ENCODE data around the gene HOXA9. TPM values are rescaled to one million over a fixed set of nuclear protein-coding genes. Genes with fewer than 3 reads are reported as not detected.

HOXA9 gene
- total RNA-seq, 1 experiment from 2014 or later: 8.7 TPM

DNA sequence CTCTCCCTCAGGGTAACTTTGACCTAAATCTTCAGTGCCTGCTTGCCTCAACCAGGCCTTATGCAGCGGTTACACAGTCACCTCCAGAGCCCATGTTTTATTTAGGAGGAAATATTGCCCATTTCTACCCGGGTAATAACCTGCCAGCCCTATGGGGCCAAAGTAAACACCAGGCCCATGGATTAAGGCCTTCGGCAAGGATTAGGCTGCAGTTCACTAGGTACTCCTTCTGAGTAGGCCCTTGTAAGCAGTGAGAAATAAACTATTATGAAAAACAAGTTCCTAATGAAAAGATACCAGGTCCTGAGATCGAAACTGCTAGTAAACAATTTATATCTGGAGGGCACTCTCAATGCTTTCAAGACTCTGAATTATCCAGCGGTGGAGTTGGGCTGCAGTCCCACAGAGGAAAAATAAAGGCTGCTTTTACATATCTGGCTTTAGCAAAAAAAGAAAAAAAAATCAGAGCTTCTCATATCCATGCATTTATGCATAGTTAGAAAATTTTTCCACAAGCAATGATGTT is 12.5 kb upstream of the HOXA9 start:
- no peak for DNase-seq (ENCODE audit: low read depth)

DNA sequence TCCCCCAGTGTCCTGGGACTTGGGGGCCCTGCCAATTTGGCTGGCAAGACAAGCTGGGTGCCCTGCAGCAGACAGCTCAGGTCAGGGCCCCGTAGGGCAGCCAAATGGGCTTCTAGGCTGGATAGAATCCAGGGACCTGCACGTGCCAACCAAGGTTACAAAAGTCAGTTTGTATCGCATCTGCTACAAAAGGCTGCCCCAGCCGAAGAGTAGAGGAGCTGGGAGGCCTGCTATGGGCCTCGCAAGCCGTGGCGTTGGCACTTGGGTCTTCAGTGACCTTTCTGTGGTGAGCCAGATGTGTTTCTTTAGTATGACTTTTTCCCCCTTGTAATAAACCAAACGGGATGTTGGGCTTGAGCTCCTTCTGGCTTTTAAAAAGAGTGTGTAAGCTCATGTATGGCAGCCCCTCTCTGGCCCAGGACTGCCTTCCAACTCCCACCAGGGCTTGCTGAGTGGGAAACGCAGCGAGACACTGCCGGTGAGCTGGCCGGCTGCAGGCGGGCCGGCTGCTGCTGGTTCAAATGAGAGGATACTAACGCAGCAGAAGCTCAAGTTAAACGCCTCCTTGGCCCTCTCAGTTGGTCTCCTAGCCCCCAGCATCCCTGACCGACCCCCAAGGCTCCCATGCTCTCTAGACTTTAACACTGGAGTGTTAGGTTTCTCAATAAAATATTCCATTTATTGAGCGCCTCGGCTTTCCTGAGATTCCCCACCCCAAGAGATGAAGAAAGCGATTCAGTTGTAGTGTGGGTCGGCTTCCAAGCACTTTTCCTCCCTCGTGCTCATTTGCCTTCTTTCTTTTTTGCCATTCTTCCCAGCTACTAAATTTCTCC is 11.8 kb upstream of the HOXA9 start:
- no peak for DNase-seq (ENCODE audit: low read depth)

DNA sequence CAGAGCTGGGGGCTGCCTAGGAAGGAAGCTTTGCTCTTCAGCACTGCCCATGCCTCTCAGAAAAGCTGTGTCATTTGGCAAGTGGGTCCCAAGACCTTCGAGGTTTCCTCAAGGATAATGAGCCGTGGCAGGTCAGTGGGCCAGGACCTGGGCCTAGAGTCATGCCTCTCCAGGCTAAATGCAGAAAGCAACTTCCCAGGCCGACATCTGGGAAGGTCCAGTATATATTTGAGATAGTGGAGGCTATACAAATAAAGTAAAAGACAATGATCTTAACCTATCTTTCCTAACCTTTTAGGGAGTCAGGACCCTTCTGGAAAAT is 11.1 kb upstream of the HOXA9 start:
- no peak for DNase-seq (ENCODE audit: low read depth)

DNA sequence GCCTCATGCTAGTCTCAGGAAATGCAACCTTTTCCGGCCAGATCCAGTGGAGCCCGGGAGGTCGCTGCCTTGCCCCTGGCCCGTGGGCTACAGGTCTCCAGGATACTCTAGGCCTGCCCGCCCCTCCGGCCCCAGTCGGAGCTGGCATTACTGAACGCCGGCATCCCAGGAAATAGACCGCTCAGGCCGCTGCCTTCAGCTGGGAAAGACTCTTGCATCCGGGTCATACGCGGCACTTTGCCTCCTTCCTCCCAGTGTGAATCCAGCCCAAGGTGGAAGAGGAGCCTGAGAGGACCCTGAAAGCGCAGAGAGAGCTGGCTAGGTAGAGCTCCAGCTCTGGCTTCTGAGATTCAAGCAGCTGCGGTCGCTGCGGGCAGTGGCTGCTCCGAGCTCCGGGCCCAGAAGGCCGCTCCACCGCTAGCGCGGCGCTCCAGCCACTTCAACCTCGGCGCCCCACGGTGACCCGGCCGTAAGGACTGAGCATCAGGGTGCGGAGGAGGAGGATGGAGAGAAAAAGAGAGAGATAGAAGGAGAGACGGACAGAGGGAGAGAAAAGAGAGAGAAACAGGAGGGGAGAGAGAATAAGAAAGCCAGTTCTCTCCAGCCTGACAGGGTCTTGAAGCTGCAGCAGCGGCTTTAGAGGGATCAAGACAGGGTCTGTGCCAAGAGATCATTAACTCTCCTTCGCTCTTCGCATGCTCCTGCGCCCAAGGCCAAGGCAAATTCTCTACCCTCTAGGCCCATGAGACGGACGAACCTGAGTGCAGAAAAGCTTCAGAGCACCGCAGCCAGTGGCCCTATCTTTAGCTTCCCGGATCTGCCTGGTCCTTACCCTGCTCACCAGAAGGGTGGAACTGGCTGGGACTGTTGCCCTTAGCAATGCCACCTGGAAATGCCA is 10.5 kb upstream of the HOXA9 start:
- DNase-seq (ENCODE audit: low read depth): no peak

DNA sequence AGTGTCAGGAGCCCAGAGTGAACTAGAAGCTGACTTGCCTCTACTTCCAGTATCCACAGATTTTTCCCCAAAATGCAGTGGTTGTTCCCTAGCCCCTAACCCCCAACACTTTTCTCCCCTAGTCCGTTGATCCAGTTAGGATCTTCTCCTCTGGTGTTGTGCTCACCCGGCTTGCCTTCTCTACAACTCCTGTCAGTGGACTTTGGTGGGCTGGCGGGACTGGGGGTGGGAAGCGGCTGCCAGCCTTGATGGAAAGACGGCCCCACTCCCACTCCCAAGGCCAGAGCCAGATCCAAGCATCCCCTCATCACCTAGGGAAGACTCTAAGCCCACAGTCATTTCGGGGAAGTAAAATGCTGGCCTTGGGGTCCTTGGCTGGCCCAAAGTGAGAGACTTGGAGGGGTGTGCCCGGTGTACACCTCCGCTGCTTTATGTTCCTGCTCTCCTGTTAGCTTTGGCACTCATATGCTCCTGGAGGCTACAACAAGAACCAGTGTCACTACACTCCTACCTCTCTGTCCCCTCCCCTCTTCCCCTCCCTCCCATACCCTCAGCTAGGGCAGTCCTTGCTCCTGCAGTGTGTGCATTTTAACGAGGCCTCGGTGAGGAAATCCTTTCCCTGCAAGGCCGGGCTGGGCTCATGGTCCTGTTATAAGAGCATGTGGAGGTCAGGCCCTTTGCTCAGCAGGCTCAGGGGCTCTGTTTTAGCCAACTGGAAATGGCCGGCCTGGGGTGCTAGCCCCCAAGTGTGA is 9.7 kb upstream of the HOXA9 start:
- no peak for DNase-seq (ENCODE audit: low read depth)

DNA sequence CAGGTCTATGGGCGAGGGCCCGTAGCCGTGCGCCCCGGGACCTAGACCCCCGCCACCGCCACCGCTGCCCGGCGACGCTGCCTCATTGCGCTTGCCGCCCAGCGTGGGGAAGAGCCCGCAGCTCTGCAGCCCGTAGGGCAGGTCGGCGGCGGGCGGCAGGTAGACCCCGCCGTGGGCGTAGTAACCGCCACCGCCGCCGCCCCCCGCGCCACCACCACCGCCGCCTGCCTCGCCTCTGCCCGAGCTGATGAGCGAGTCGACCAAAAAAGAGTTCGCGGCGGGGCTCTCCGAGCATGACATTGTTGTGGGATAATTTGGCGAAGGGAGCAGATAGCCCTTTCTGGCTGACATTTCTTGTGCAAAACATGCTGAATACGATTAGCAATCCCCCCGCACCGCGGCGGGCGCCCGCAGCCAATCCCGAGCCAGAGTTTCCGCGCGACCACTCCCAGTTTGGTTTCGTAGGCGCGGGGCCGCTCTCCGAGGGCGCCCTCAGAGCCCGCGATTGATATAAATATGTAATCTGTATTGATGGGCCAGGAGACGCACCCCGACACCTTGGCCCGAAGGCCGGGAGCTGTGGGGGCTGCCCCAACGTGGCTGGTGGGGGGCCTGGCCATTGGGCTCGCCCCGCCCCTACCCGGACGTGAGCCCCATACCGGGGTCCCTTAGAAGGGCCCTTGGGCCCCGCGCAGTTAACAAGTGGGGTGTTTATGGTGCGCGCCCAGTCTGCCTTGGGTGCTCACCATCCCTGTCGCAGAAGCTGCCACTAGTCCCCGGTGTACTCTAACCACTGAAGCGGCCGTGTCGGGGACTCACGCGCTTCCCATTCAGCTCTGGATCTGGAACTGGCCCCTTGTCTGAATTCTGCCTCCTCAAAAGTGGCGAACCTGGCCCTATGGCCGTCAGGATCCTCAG is 8.9 kb upstream of the HOXA9 start, which contains the start of gene HOXA10:
HOXA10 (minus strand) TSS at position 365 of the 918 bp plus-strand sequence; CDS start at position 351, 14 bp downstream.
- no peak for DNase-seq (ENCODE audit: low read depth)

DNA sequence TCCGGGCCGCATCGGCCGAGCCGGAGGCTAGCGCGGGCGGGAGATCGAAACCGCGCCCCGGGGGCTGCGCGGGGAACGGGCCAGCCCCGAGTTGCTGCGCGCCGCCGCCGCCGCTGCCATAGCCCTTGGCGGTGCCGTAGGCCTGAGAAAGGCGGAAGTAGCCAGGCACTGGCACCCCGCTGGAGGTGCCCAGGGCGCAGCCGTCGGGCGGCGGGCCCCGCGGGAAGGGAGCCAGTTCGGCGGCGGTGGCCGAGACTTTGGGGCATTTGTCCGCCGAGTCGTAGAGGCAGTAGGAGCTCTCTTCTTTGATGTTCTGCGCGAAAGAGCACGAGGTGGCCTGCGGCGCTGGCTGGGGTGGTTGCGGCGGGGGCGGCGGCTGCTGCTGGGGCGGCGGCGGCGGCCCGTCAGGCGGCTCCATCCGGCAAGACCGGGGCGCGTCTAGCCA is 8.2 kb upstream of the HOXA9 start:
- peak; percentile 59 for DNase-seq (ENCODE audit: low read depth)

DNA sequence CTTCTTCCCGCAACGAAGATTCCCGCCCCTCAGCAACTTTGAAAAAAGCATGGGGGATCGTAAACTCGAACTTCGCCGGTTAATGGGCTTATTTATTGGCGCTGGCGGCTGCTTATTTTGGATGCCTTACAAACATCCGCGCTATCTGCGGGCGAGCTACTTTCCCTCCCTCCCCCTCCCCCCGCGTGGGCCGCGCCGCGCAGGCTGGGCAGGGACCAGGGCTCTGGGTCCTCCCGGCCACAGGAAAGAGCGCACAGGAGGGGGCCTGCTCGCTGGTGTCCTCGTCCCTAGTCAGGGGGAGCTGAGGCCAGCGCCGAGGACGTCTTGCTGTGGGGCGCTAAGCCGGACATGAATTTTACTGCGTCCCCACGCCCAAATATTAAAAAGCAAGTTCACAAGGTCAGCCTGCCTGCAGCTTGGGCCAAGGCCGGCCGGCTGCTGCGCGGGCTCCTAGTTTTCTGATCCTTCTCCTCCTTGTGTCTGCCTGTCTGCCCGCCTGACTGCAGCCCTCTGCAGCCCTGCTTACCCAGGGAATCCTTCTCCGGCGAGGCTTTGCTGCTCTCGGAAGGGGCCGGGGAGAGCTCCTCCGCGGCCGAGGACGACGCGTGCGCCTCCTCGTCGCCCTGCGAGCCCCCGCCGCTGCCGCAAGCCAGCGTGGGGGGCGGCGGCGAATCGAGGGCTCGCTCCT is 7.6 kb upstream of the HOXA9 start:
- peak; percentile 67 for DNase-seq (ENCODE audit: low read depth)

DNA sequence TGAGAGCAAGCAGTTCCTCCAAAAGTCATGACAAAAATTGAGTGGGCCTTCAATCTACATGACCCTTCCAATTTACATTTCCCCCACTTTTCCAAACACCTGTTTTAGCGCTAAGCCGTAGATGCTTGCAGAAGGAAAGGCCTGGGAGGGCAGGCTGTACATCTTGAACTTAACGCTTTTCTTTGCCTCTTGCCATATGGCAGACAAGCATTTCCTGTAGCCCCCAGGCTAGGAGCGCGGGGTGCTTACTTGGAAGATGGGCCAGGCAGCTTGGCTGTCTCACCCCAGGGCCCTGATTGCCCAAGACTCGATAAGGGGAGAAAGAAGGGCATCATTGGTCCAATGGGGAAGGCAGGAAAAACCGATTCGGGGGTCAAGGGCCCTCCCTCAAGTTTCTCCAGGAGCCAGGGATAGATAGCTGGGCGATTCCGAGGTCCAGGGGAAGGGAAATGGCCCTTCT is 7.0 kb upstream of the HOXA9 start:
- DNase-seq (ENCODE audit: low read depth): no peak

DNA sequence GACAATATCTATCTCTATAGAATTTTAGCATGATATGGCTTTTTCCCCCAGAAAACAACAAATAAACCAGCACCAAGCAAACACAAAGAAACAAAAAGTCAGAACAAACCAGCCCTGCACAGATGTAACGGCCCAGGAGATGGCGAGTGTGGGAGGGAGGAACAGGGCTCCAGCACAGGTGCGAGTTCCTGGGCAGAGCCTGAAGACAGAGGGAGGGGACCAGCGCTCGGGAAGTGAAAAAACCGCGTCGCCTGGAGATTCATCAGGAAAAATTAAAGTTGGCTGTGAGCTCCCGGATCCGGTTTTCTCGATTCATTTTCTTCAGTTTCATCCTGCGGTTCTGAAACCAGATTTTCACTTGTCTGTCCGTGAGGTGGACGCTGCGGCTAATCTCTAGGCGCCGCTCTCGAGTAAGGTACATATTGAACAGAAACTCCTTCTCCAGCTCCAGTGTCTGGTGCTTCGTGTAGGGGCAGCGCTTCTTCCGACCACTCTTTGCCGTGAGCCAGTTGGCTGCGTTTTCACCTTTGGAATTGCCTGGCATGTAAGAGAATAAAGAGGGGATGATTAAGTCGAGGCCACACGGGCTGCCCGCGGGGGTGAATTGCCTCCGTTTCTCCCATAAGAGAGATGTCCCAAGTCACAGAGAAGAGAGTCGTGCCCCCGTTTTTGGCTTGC is 6.4 kb upstream of the HOXA9 start:
- DNase-seq (ENCODE audit: low read depth): no peak

DNA sequence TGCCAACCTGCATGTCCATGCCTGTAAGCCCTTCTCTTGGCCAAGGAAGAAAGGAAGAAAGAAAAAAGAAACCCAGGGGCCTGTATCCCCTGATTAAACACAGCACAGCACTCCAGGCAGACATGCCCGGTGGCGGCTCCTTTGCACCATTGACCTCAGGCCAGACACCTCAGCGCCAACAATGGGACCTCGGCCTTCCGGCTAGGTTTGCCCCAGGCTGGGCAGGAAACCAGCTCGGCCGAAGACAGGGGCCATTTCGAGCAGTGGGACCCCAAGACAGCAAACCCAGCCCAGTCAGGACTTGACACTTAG is 5.9 kb upstream of the HOXA9 start:
- DNase-seq (ENCODE audit: low read depth): no peak

DNA sequence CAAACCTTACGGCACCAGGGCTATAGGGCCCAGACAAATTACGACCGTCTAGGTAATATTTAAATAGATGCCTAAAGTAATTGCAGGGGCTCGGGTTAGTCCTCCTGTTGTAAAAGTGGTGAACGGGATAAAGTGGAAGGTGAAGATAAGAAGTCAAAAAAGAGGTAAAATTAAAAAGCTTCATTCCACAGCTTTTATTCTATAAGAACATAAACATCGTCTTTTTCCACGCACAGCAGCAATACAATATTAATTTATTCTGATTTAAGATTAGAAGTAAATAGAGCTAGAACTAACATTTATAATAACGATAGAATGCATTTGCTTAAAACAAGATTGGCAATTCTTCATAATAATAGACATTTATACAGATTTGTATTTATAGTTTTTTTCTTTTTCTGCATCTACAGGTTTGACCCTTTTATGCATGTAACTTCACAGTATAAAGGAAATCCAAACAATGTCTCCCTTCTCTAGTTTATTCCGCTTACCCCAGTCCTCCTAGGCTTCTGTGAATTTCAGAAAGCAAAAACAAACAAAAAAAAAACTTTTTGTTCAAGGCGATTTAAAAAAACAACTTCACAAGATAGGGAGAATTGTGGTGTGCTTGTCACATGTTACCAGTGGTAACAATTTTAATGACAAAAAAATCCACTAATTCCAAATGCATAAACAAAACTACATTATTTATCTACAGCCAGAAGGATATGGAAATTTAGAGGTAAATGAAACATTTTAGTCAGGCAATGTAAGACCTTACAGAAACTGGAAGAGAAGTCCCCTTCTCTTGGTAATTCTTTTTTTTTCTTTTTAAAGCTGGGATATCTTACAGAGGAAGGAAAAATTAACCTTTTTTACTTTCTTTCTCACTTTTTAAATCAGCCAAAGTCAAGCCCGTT is 5.3 kb upstream of the HOXA9 start:
- DNase-seq (ENCODE audit: low read depth): no peak

DNA sequence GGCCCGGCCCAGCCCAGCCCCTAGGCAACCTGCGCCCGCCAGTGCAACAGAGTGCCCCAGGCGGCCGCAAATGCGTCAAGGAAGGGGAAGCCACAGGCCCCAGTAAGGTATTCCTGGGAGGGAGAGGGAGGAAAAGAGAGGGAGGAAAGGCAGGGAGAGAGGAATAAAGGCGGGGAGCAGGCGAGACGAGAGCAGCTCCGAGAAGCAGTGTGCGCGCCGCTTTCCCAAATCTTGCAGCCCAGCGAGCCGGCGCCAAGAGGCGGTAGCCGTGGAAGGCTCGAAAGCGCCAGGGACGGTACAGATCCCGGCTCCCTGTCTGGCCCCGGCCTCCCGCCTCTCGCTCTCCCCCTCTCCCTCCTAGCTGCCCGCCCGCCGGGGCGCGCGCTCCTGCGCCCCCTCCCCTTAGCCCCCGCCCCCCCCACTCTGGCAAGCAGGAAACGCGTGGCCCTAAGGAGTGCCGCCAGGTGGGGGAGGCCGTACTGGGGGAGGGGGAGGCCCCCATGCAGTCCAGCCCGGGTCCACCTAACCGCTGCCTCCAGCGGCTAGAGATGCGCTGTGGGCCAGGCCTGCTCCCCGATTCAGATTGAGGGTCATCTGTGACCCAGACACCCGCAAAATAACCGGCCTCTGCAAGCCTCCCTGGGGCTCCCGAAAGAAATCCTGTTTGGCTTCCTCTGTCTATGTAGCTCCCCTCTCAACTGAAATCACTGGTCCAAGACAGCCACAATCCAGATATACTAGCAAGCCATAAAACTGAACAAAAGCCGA is 4.5 kb upstream of the HOXA9 start:
- no peak for DNase-seq (ENCODE audit: low read depth)

DNA sequence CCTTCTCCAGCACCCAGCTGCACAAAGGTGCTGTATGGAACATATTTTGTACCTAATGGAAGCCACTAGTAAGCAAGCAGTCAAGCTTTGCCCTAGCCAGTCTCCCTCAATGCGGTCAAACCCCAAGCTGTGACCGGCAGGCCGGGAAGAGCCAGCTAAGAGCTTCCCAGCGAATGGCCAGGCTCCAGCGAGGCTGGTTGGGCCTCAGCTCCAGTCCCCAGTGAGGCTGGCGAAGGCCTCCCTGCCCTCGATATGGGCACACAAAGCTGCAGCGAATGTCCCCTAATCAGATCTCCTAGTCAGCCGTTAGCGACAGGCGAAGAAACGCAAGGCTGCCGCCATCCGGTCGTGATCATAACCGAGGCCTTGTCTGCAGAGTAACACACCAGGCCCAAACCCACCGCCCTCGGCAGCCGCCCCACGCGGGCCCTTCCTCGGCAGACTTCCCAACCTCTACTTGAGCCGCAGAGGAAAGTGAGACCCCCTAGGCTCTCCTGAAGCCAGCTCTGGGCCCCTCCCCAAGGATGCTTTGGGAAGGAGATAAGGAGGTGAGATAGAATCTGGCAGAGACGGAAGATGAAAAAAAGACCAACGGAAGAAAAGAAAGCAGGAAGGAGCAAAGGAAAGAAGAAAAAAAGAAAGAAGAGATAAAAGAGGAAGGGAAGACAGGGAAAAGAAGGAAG is 3.1 kb upstream of the HOXA9 start:
- DNase-seq (ENCODE audit: low read depth): no peak

DNA sequence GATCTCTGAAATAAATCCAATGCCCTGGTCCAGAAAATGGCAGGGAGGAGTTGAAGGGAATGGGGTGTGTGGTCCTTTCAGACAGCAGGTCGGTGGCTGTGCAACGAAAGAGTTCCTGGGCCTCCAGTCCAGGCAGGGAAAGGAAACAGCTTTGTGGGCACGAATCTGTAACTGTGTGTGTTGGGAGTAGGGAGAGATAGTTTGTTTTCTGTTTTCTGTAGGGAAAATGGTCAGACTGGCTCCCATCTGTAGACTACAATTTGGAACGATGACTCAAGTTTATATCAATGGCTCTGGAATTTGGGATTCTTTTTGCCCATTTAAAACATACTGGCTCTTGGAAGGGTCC is 2.6 kb upstream of the HOXA9 start:
- DNase-seq (ENCODE audit: low read depth): no peak

DNA sequence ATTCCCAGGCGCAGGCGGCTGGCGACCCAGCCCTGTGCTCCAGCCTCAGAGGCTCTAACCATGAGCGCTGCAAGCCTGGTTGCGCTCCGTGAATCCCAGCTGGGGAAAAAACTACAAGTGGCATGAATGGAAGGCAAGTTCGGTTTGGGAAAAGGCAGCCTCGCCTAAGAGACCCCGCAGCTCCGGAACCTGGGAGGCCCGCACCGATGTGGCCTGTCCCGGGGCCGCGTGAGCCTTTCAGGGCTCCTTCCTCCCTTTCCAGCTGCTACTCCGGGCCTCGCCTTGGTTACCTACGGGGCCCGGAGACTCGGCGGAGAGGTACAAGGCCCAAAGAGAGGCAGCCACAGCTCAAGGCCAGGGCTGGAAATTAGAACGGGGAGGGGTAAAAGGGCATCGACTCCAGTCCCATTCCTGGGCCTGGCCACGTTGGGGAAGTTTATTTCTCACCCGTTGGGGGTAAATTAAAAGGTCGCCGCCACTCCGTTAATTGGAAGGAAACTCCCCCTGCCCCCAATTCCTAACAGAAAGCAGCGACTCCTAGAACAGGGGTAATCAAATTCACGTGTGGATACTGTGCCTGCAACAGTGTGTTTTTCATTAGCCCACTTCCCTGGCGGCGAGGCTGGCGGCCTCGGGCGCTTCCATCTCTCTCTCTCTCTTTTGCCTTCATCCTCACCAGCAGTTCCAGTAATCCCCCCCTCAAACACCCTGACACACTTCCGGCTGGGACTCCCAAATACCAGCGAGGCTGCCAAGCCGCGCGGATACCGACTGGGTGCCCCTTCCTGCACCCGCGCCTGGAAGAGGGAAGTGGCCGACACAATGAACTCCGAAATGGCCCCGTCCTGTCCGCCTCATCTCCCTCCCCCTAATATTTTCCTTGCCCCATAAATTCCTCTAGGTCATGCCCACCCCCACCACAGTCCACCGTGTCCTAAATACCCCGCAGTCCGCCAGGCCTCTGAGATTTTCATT is 1.5 kb upstream of the HOXA9 start:
- DNase-seq (ENCODE audit: low read depth): no peak
